ENCODE data around the gene LEMD2.

The LEMD2 gene

DNA sequence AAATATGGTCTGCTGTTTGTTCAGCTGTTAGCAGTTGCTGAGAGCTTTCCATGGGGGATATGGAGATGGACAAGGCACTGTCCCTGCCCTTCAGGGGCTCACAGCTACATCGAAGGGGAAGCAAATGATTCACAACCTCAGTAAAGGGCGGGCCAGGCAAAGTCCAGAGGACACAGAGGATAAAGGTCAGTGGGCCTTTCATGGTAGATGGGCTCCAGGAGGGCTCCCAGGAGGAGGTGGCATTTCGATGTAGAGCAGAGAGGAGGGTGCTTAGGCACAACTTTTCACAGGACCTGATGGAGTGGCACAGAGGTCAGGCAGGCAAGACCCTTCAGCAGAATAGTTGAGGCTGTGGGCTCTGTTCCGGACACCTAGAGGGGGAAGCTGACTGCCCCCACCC is 30.1 kb upstream of the LEMD2 start:
- DNase-seq (ENCODE audit: low read depth) = no peak

DNA sequence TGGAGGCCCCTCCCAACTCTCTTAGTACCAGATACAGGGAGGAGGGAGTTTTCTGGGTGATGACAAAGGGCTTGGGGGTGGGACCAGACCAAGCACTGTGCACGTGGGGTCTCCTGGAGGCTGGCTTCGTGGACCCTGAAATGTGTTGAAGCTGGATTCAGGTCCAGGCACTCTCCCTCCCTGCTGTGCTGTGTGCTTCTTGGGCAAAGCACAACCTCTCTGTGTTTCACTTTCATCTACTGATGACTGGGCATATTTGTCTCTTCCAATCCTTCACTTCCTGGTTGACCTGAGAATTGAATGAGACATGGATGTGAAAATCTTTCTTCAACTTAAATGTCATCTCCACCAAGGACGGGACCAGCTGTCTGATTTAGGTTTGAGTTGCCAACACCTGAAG is 29.4 kb upstream of the LEMD2 start:
- DNase-seq (ENCODE audit: low read depth) = no peak

DNA sequence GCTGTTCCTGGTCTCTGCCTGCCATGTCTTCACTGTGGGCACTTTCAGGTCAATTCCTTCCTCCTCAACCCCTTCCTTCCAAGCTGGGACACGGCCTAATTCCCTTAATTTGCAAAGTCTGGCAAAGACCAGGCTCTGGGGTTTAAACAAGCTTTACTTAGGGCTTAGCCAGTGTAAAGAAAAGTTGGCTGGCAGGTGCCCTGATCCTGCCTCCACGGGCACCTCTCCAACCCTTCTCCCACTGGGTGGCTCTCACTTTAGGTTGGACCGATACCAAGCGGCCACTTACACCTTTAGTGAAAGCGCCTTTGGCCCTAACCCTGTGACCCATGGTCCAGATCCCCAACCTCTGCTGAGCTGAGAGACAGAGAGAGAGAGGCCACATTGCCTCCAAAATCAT is 28.6 kb upstream of the LEMD2 start:
- DNase-seq (ENCODE audit: low read depth) = no peak

DNA sequence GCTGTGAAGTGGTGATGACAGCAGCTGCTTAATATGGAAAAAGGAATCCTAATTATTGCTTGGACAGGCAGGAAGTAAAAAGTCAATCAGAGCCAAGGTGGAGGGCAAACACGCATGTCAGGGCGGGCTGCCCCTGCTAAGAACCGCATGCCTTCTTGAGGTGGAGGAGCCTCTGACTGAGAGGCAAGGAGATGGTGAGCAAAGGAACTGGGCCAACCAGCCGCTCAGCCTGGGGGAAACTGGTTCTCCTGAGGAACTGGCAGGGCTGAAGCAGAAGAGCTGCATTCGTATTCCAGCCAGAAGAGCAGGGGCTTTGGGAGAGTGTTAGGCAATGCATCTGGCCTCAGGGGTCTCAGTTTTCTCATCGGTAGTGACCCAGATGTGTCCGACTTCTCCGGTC is 28.0 kb upstream of the LEMD2 start:
- no peak for DNase-seq (ENCODE audit: low read depth)

DNA sequence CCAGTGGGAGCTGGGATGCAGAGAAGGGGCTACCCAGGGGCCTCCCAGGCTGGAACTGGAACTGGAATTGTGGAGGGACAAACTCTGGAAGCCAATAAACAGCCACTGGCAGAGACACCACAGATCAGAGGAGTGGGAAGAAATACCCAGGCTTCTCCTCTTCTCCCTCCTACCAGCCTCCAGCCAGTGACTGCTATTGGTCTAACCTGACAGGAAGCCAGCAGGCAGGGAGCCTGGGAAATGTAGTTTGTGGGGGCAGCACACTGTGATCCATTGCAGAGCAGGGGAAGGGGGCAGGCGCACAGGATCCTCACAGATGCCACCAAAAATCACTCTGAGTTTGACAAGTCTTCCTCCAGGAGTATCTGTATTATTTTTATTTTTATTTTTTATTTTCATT is 26.9 kb upstream of the LEMD2 start:
- DNase-seq (ENCODE audit: low read depth) = no peak

DNA sequence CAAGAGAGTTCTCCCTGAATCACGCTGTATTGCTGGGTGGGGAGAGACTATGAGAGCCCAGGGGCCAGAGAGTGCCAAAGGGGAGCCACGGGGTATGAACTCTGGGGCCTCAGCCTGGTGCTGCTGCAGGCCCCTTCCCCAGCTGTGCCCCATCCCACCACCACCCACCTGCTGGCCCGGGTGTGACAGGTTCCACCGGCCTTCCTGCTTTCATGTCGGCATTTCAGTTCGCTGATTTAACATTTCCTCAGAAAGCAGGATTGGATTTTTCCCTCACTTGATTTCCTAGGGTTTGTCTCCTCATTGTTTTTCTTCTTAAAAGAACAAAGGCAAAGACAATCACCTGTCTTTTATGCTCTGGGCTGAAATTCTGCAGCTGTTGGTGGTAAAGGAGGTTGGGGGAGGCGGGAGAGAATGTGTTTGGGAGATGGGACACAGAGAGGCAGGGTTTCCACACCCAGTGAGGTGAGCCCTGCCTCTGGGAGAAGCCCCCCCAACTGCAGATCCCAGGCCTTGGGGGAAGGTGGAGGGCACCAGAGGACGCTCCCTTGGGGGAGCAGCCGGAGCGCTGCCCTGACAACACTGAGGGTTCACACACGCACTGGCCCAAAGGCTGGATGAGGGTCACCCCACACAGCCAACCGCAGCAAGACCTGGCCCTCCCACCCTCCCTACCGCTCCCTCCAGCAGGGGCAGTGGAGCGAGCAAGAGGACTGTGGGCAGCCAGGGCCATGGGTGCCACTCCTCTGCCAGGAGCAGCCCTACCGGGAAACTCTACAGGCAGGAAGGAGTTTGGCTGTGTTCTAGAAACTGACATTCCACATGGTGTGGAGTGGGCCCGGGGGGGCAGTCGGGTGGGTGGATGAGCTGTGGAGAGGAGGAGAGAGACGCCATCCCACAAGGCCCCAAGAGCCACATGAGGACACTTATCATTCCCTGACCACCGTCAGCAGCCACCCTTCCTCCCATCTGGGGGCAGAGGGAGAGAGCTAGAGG is 25.4 kb upstream of the LEMD2 start:
- no peak for DNase-seq (ENCODE audit: low read depth)

DNA sequence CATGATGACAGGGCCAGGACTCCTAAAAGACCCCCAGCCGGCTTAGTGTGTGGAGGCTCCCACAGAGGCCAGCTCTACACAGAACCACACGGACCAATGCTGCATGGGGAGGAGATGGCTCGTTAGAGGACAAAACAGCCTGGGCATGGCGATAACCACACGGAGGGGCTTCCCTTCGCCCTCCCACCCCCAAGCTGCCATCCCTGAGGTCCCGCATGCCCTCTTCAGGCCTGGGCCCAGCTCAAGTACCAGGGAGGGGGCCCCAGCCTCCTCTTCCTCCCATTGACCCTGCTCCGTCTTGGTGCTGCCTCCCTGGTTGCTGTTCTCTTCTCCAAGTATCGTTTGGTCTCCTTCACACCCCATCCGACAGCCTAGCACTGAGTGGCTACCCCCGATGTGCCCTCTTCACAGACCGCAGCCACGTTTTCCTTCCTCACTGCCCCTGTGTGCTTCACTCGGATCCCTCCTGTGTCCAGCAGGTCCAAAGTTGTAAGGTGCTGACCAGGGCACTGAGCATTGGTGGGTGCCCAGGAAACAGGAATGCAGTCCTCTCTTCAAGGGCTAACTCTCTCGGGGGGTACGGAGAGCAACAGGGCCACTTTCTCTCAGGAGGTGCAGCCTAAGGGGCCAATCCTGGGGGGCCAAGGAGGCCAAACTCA is 24.4 kb upstream of the LEMD2 start:
- DNase-seq (ENCODE audit: low read depth) = no peak

DNA sequence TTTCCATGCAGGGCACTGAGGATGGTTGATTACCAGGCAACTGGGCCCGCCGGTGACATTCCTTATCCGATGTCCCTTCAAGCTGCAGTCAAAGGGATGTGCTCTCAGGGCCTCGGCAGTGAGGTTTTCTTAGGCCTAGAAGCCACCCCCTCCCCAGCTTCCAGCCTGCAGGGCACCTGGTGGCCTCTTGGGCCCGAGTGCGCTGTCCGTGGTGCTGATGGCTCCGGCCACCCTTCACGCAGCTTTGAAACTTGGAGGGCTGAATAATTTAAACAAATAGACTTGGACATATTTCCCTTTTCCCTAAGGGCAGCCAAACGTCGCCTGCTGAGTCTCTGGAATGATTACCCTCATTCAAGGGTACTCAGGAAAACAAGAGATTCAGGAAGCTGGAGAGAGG is 23.7 kb upstream of the LEMD2 start:
- peak; percentile 15 for DNase-seq (ENCODE audit: low read depth)

DNA sequence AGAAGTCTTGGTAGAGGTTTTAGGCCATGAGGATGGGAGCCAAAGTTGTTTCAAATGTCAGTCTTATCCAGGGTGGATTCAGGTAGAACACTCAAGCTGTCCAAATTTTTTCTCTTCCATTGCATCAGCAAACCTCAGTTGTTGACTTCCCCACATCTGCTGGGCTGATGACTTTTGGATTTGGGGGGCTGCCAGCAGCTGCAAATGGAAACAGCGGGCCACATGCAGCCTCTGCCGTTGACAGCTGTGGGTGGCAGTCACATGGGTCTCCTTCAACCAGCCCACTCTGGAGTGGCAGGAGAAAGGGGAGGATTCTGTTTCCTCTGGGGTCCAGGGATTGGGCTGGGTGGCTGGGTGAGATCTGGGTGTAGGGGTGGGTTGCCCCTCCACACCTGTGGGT is 20.7 kb upstream of the LEMD2 start:
- DNase-seq (ENCODE audit: low read depth) = no peak

DNA sequence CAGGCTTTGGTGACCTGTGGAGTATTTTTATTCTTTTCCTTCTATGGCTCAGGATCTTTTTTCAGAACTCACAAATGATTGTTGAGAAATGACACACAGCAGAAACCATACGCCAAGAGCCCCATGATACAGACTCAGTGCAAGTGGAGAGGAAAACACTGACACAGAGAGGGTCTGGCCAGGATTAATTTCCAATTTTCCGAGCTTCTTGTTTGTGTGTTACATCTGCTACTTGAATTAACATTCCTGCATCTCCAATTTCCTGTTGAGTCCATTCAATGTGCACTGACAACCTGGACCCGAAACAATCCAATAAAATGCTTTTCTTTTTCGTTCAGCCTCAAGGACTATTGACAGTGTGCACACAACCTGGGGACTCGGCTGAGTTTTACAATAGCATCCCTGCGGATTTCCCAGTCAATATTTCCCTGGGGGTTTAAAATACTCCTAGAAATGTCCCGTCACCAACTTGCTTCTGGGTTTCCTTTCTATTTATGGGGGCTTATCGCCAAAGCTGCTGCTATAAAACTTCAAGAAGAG is 19.8 kb upstream of the LEMD2 start:
- DNase-seq (ENCODE audit: low read depth) = no peak

DNA sequence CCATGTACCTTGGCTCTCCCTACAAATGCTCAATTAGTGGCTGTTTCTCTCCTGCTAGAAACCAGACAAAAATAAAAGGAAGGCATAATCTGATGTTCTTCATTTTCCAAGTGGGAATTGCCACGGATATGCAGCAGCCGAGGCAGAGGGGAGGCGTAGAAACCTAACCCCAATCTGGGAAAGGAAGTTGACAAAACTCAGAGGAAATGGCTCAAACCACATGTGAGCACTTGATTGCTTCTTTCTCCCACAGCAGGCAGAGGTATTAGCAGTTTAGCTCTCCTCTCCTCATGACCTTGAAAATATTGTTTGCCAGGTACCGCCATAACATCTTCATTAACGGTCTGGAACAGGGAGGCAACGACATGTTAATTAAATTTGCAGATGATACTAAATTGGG is 18.7 kb upstream of the LEMD2 start:
- DNase-seq (ENCODE audit: low read depth) = no peak

DNA sequence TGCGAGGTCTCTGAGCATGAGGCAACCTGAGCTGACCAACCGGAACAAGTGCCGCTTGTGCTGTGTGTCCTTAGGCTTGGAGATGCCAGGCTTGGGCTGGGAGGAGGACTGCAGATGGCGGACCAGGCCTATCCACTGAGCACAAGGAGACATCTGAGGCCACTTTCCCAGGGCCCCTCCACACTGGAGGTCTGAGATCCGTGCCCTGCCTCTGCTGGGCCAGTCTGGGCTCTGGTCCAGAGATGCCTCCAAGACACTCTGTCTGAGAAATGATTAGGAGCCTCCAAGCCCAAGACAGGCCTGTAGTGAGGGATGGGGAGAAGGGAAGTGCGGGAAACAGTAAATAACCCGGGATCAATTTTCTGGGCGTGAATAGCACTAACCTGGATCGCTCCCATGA is 17.9 kb upstream of the LEMD2 start:
- no peak for DNase-seq (ENCODE audit: low read depth)

DNA sequence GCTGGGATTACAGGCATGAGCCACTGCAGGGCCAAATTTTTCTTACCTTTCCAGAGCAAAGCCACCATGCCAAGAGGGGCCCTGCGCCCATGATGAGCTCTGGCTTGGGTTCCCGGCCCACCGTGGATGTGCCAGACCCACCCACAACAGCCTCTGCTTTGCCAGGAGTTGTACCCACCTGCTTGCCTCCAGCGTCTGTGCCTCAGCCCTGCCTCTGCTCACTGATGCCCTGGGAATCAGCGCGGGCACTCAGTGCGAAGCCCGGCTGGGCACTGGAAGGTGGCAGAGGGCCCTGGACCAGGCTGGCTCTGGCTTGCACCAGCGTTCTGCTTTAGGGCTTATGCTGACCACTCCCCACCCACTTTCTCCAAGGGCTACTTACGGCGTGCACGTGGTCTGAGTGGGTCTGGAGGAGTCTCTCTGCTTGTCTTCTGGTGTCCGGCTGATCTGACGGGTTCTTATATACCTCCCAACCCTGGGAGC is 14.7 kb upstream of the LEMD2 start, which contains the start of gene MLN:
Gene MLN, minus strand, starts transcription at position 433 of the 483 bp plus-strand sequence. CDS start 2,840 bp downstream, outside the sequence.
- no peak for DNase-seq (ENCODE audit: low read depth)

DNA sequence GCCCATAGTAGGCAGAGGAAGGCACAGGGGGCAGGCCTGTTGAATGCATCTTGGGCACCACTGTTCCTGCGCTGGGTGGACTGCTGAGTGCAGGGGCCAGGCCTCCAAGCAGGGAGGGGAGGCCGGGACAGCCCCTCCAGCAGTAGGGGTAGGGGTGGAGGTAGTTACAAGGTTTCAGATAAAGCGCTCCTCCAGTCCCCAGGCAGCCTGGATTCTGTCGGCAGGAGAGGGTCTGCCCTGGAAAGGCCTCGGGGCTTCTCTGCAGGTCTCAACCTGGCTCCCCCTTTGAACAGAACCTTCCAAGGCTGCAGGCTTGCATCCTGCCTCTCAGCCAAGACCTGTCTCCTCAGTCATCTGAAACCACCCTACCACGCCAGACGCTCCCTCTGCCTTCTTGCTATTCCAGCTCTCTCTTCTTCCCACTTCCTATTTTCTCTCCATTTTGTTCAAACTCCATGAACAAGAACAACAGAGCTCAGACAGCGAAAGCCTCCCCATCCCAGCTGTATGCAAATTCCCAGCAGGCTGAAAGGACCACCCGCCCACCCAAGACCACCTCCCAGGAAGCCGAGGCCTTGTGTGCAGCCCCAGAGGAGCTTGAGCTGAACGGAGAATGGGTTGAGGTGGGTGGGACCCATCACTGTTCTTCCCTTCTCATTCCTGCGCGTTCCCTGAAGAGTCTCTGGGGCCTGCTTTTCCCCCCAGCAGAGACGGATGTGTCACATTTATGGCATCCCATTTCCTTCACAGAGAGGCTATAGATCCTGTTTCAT is 13.4 kb upstream of the LEMD2 start:
- DNase-seq (ENCODE audit: low read depth) = no peak

DNA sequence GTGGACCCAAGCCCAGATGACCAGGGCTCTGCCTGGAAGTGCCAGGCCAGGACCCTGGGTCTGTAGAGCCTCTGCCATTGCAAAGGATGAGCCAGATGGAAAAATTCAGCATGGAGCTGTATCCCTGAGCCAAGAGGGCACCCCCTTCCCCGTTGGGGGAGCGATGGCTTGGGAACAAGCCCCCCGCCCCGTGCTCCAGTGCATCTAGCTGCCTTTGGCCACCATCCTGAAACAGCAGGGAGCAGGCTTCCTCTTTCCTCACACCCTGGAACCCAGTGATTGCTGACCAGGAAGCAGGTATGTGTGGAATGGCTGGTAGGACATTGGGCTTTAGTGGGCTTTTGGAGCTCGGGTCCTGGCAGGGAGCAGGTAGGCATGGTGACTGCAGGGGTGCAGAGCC is 12.7 kb upstream of the LEMD2 start:
- DNase-seq (ENCODE audit: low read depth) = no peak

DNA sequence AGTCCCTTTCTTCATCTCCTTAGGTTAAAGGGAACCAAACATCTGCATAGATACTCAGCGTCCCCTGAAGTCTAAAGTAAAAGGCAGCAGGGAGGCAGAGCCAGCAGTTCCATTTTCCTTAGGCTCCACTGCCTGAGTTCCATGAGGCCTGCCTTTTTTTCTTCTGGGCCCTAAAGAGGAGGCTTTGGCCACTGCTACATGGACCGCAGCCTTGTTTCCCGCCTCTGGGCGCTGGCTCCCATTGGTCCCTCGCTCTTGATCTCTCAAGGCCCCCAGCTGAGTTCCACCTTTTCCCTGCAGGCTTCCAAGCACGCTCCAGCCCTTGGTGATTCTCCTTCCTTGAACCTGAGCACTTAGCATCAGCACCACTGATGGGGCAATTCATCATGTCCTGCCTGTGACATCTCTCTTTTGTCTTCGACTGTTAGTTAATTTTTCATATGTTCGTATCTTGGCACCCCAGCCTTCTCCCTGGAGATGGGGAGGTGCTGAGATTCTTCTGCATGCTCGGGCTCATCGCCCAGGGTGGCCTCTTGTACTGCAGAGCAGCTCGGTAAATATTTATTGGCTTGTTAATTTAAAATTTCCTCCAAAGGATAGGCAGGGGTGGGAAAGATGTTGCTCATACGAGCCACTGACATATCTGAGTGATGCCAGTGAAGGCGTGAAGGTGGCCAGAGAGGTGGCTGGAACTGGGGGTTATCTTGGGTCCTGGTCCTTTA is 11.5 kb upstream of the LEMD2 start:
- DNase-seq (ENCODE audit: low read depth) = no peak

DNA sequence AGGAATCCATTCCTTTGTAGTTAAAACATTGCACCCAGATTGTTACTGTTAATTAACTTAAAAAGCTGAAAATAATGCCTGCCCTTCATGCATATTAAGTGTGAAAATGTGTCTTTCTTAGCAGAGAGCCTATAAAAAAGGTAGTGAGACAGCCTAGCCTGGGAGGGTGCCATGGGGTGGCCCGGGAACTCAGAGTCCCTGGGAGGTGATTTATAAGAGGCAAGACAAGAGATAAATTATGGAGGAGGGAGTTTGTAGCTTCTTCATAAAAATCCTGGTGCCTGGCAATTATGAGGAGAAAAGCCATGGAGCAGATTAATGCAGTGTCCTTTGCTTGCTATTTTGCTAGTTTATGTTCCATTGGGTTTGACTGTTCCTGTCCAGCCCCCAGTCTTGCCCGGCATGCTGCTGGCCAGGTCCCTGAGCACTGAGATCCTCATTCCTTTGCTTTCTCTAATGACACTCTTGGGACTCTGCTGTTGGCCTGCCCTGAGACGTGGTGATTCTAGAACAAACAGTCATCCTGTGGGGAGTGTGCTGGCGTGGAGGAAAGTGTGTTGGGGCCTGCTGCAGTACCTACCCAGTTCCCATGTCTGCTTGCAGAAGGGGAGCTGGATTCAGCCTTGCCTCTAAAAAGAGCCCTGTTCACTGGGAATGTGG is 10.7 kb upstream of the LEMD2 start:
- DNase-seq (ENCODE audit: low read depth) = no peak

DNA sequence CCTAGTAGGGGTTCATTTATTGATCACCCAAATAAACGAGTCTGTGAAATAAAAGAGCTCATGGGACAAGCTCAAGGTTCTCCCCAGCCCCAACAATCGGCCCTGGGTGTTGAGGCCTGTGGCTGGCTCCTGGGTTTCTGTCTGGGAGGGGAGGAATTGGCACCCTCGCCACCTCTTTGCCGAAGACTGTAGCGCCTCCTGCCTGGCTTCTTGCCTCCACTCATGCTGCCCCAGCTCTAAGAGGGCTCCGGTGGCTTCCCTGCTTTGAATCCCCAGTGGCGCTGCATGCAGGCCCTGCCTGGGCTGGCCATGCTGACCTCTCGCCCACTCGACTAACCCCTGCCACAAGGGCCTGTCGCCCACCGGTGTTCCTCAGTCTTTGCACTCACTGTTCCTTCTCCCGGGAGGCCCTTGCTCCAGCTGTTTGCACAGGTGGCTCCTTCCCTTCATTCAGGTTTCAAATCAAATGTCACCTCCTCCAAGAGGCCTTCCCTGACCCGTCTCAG is 9.5 kb upstream of the LEMD2 start:
- DNase-seq (ENCODE audit: low read depth) = no peak

DNA sequence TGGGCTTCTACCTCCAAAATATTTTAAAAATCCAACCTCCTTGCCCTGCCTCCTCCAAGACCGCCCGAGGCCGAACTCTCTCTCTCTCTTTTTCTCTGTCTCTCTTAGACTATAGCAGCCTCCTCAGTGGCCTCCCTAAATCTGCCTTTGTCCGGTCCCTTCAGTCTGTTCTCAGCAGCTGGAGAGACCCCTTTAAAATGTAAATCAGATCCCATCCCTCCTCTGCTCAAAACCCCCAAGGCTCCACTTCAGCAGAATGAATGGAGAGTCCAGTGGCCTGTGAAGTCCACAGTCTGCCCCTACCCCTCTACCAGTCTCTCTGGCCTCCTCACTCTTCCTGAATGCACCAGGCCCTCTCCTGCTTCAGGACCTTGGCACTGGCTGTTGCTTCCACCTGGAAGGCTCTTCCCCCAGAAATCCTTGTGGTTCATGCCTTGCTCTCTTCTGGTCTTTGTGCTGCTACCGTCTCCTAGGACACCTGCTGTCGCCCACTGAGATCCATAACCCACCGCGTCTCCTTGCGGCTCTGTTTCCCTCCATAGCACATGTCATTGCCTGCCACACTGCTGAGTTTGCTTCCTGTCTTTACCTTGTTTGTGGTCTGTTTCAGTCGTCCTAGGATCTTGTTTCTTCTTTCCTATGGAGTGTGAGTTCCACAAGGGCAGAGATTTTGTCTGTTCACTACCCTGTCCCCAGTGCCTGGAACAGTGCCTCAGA is 8.9 kb upstream of the LEMD2 start:
- DNase-seq (ENCODE audit: low read depth) = no peak
